DOHH2 (cell line): ENCODE data around the gene POLD3.

Source experiments
- H3F3A ChIP-seq: fragments of 200-600 bp; sonication (generic), shearing (Covaris generic); 2 replicates; pipeline ENCODE4 v1.6.0; 2016; ENCODE audit warnings: antibody characterized with exemption, mild to moderate bottlenecking; ENCODE audit not compliant: control insufficient read depth, insufficient read depth
- H3K27ac ChIP-seq: fragments of 200-600 bp; sonication (generic); 2 replicates; pipeline ENCODE4 v1.5.1; 2014; ENCODE audit warnings: low read depth, mild to moderate bottlenecking, low read length, moderate library complexity
- H3K27me3 ChIP-seq: fragments of 200-600 bp; sonication (generic); 2 replicates; pipeline ENCODE4 v1.6.1; 2014; ENCODE audit warnings: mild to moderate bottlenecking, low read length, mixed read lengths; ENCODE audit not compliant: control insufficient read depth
- H3K36me3 ChIP-seq: fragments of 200-600 bp; sonication (generic); 2 replicates; pipeline ENCODE4 v1.6.1; 2014; ENCODE audit warnings: mild to moderate bottlenecking, low read length, moderate library complexity, mixed read lengths; ENCODE audit not compliant: control insufficient read depth
- H3K4me1 ChIP-seq: fragments of 200-600 bp; sonication (generic); 2 replicates; pipeline ENCODE4 v1.6.1; 2014; ENCODE audit warnings: mild to moderate bottlenecking, low read length, mixed read lengths; ENCODE audit not compliant: control insufficient read depth
- H3K4me2 ChIP-seq: fragments of 200-600 bp; sonication (generic); 2 replicates; pipeline ENCODE4 v1.6.0; 2014; ENCODE audit warnings: mild to moderate bottlenecking, low read length, moderate library complexity
- H3K4me3 ChIP-seq: fragments of 200-600 bp; sonication (generic); 2 replicates; pipeline ENCODE4 v1.5.1; 2014; ENCODE audit warnings: mild to moderate bottlenecking, low read length, mixed read lengths
- H3K79me2 ChIP-seq: fragments of 200-600 bp; sonication (generic); 2 replicates; pipeline ENCODE4 v1.6.1; 2014; ENCODE audit warnings: mild to moderate bottlenecking, low read length, mixed read lengths; ENCODE audit not compliant: control insufficient read depth
- H3K9me2 ChIP-seq: fragments of 200-600 bp; sonication (generic); replicated peaks from 2 replicates; pipeline ENCODE4 v1.6.1; 2014; ENCODE audit warnings: mild to moderate bottlenecking, low read length, mixed read lengths; ENCODE audit not compliant: control insufficient read depth
- H3K9me3 ChIP-seq: fragments of 200-600 bp; sonication (generic); 2 replicates; pipeline ENCODE4 v1.6.1; 2014; ENCODE audit warnings: antibody characterized with exemption, low read length, mixed read lengths; ENCODE audit not compliant: control insufficient read depth, insufficient read depth
- H4K20me1 ChIP-seq: fragments of 200-600 bp; sonication (generic); 2 replicates; pipeline ENCODE4 v1.6.0; 2014; ENCODE audit warnings: low read depth, mild to moderate bottlenecking, antibody characterized with exemption, low read length, moderate library complexity; ENCODE audit not compliant: control insufficient read depth, insufficient read depth
- EZH2phosphoT487 ChIP-seq: fragments of 200-600 bp; sonication (generic); IDR thresholded peaks from 2 replicates; pipeline ENCODE4 v1.6.1; 2017; ENCODE audit warnings: borderline replicate concordance, mild to moderate bottlenecking, antibody characterized with exemption, low read length, moderate library complexity, mixed read lengths
- TF ChIP-seq, protein P1 (sequence below): fragments of 200-600 bp; sonication (generic); IDR thresholded peaks from one replicate; pipeline ENCODE4 v1.5.1; 2014; ENCODE audit warnings: antibody characterized with exemption, mild to moderate bottlenecking, low read depth, low read length; ENCODE audit not compliant: poor library complexity, severe bottlenecking

Gene POLD3

DNA sequence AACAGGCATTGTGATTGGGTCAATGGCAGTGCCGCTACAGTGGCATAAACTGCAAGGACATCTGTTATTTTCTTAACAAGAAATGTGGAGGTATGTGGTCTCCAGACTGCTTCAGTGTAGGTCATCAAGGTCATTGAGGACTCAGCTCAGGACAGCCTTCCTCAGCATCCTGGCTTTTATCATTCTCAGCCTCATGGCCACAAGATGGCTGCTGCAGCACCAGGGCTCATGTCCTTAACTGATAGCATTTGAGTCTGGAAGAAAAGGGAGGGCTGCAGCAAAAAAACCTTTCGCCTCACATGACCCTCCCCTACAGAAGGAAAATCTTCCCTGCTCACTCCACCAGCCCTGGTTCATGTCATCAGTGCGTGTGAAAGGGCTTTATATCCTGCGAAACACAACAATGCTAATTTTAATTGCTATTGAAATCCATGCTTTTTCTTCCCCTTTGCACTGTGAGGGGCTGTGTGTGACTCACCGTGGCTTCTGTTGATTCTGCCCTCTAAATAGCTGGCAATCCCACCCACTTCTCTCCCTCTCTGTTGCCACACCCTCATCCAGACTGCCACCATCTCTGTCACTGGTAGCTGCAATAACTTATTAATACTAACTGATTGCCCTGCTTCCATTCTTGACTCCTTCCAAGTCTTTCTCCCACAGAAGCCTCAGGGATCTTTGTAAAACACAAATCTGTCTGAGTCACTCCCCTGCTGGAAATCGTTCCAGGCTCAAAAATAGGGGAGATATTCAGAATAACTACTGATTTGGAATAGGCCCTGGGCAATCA is 95.0 kb downstream of the POLD3 start:
- no peaks in the 10 kb centered on the region for H3F3A ChIP-seq

DNA sequence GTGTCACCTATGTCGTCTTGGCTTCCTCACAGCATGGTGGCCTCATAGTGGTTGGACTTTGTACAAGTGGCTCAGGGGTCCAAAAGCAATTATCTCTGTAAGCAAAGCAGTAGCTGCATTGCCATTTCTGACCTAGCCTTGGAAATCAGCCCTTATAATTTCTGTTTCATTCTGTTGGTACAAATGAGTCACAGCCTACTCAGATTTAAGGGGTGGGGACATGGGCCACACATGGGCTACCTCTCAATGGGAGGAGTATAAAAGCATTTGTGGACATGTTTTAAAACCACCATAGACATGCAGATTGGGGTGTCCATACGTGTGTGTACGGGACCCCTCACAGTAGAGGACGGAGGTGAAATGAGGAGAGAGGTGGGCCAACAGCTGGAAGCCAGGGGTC is 97.3 kb downstream of the POLD3 start:
- no peak overlapping the region for H3K4me2 ChIP-seq
- H3K79me2 ChIP-seq = no peaks in the 10 kb centered on the region
- H3K27me3 ChIP-seq = peaks cover 23% of the 10 kb centered on the region
- H3K27ac ChIP-seq = no peak overlapping the region
- H3F3A ChIP-seq = no peaks in the 10 kb centered on the region
- H3K4me1 ChIP-seq = no peaks in the 10 kb centered on the region
- no peaks in the 10 kb centered on the region for H3K9me3 ChIP-seq
- no peak for TF ChIP-seq EZH2phosphoT487
- TF ChIP-seq, protein P1, sequence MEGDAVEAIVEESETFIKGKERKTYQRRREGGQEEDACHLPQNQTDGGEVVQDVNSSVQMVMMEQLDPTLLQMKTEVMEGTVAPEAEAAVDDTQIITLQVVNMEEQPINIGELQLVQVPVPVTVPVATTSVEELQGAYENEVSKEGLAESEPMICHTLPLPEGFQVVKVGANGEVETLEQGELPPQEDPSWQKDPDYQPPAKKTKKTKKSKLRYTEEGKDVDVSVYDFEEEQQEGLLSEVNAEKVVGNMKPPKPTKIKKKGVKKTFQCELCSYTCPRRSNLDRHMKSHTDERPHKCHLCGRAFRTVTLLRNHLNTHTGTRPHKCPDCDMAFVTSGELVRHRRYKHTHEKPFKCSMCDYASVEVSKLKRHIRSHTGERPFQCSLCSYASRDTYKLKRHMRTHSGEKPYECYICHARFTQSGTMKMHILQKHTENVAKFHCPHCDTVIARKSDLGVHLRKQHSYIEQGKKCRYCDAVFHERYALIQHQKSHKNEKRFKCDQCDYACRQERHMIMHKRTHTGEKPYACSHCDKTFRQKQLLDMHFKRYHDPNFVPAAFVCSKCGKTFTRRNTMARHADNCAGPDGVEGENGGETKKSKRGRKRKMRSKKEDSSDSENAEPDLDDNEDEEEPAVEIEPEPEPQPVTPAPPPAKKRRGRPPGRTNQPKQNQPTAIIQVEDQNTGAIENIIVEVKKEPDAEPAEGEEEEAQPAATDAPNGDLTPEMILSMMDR = no peak
- no peaks in the 10 kb centered on the region for H3K36me3 ChIP-seq
- H3K9me2 ChIP-seq = no peaks in the 10 kb centered on the region
- H4K20me1 ChIP-seq = no peaks in the 10 kb centered on the region
- H3K4me3 ChIP-seq = no peak overlapping the region

More for the DNA sequence above, 95.0 kb downstream of the POLD3 start:
- no peak overlapping the region for H3K4me3 ChIP-seq
- no peaks in the 10 kb centered on the region for H3K79me2 ChIP-seq
- H3K9me3 ChIP-seq = no peaks in the 10 kb centered on the region
- H3K4me1 ChIP-seq = no peaks in the 10 kb centered on the region
- peaks cover 4% of the 10 kb centered on the region; the same call in 1 of the 2 replicates for H3K27me3 ChIP-seq
- H3K4me2 ChIP-seq = no peak overlapping the region
- H3K36me3 ChIP-seq = no peaks in the 10 kb centered on the region
- no peaks in the 10 kb centered on the region for H3K9me2 ChIP-seq
- TF ChIP-seq EZH2phosphoT487 = no peak
- TF ChIP-seq, protein P1 = no peak
- H3K27ac ChIP-seq = no peak overlapping the region
- no peaks in the 10 kb centered on the region for H4K20me1 ChIP-seq

DNA sequence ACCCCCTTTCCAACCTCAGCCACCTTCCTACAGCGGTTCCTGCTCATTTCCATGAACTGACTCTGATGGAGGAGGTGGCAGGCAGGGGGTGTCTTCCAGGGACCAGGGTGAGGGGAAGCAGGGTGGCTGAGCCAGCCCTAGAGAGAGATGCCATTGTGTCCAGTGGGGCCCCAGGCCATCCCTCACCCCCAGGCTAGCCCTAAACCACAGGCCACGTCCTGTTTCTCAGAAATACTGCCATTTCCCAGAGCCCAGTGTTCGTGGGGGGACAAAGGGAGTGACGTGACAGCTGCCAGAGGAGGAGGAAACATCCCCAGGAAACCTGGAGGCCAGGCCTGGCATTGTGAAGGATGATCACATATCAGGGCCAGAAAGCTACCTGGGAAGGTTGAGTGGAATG is 99.4 kb downstream of the POLD3 start:
- H3K27ac ChIP-seq = no peak overlapping the region
- no peaks in the 10 kb centered on the region for H3K9me3 ChIP-seq
- H3K4me3 ChIP-seq = no peak overlapping the region
- peaks cover 32% of the 10 kb centered on the region for H3K27me3 ChIP-seq
- no peaks in the 10 kb centered on the region for H3F3A ChIP-seq
- no peaks in the 10 kb centered on the region for H3K9me2 ChIP-seq
- no peak overlapping the region for H3K4me2 ChIP-seq
- H4K20me1 ChIP-seq = no peaks in the 10 kb centered on the region
- H3K79me2 ChIP-seq = no peaks in the 10 kb centered on the region
- no peaks in the 10 kb centered on the region for H3K36me3 ChIP-seq
- no peaks in the 10 kb centered on the region for H3K4me1 ChIP-seq
- TF ChIP-seq, protein P1 = no peak
- TF ChIP-seq EZH2phosphoT487 = no peak
